HepG2 (cell line): ENCODE results near the gene GJA3. TPM values are rescaled to one million over a fixed set of nuclear protein-coding genes. Genes with fewer than 3 reads are reported as not detected.

Experiments
- ATAC-seq: fragments of 200-7000 bp; cut with Tn5 transposase; 3 replicates; pipeline ENCODE4 v1.9.1; 2020; ENCODE audit warnings: mild to moderate bottlenecking, moderate library complexity
- BruUV-seq: library from RNA; stranded (reverse); fragments of 400-500 nt; replicated peaks from 2 replicates; lab custom pipeline; 2021; lab: Mats Ljungman, UMichigan
- CTCF ChIA-PET: fragments of 300-600 bp; formaldehyde crosslinking; extraction: SDS; loops from one replicate; lab custom pipeline; 2021; ENCODE audit warnings: low total read pairs, inconsistent platforms, low intra/inter-chr PET ratio; lab: Yijun Ruan, JAX
- POLR2A ChIA-PET: fragments of 350-600 bp; sonication (Branson Sonifier 250); formaldehyde crosslinking; loops from one replicate; lab custom pipeline; 2020; ENCODE audit warnings: antibody characterized with exemption, inconsistent platforms; lab: Yijun Ruan, JAX
- DNase-seq: peaks from one replicate; pipeline ENCODE4 v3.0.0-alpha.2; 2015; ENCODE audit warnings: low spot score
- FAIRE-seq: peaks from 3 replicates; lab custom pipeline; 2011; peaks lifted over from hg19 to GRCh38; lab: Jason Lieb, UNC
- H2AFZ ChIP-seq: one replicate; pipeline ENCODE4 v1.6.1; 2011; ENCODE audit warnings: low read length, inconsistent platforms
- H3K27ac ChIP-seq: fragments of 300-600 bp; 3 replicates; pipeline ENCODE4 v1.8.0; 2011; ENCODE audit warnings: mixed run types, mild to moderate bottlenecking, mixed read lengths, low read length, inconsistent platforms; ENCODE audit not compliant: insufficient read depth; ENCODE audit errors: extremely low read length
- H3K27me3 ChIP-seq, 2 experiments: fragments of 200-600 bp in 1 of 2; 2 replicates in 1 of 2; 3 replicates in 1 of 2; pipeline versions ENCODE4 v1.6.0 to v1.8.0; 2011; ENCODE audit warnings: low read length in 2 of 2, mild to moderate bottlenecking in 2 of 2, moderate library complexity in 2 of 2, inconsistent platforms in 1 of 2; ENCODE audit not compliant: insufficient read depth in 2 of 2, control insufficient read depth in 1 of 2
- H3K36me3 ChIP-seq, 2 experiments: fragments of 200-600 bp in 1 of 2; replicated peaks in 1 of 2; 2 replicates in 1 of 2; 3 replicates in 1 of 2; pipeline versions ENCODE4 v1.5.1 to v1.8.0; 2011; ENCODE audit warnings: low read length in 2 of 2, inconsistent platforms in 1 of 2; ENCODE audit not compliant: insufficient read depth in 2 of 2, control insufficient read depth in 1 of 2
- H3K4me1 ChIP-seq: 2 replicates; pipeline ENCODE4 v1.5.1; 2012; ENCODE audit warnings: low read length, inconsistent platforms; ENCODE audit not compliant: insufficient read depth
- H3K4me2 ChIP-seq: 2 replicates; pipeline ENCODE4 v1.6.0; 2011; ENCODE audit warnings: low read depth, low read length, inconsistent platforms
- H3K4me3 ChIP-seq, 3 experiments: fragments of 200-600 bp in 1 of 3; sonication (generic), shearing (Covaris generic) in 1 of 3; replicated peaks in 1 of 3; 2 replicates each; pipeline ENCODE4 v1.5.1; 2011 to 2016; ENCODE audit warnings: low read length in 3 of 3, inconsistent platforms in 2 of 3, low read depth in 2 of 3, mild to moderate bottlenecking in 2 of 3, control low read depth in 1 of 3, mixed read lengths in 1 of 3; ENCODE audit not compliant: insufficient read depth in 1 of 3
- H3K79me2 ChIP-seq: one replicate; pipeline ENCODE4 v1.6.1; 2011; ENCODE audit warnings: low read length, inconsistent platforms; ENCODE audit not compliant: insufficient read depth
- H3K9ac ChIP-seq: 2 replicates; pipeline ENCODE4 v1.6.0; 2011; ENCODE audit warnings: mild to moderate bottlenecking, low read depth, low read length, inconsistent platforms; ENCODE audit not compliant: insufficient read depth
- H3K9me3 ChIP-seq: 2 replicates; pipeline ENCODE4 v1.5.1; 2012; ENCODE audit warnings: mild to moderate bottlenecking, low read length
- H4K20me1 ChIP-seq: 2 replicates; pipeline ENCODE4 v1.6.0; 2011; ENCODE audit warnings: inconsistent platforms, mild to moderate bottlenecking, low read length, moderate library complexity; ENCODE audit not compliant: insufficient read depth
- ETV5 ChIP-seq: IDR thresholded peaks from 2 replicates; pipeline ENCODE4 v1.6.1; 2018; ENCODE audit warnings: missing biosample characterization, missing genetic modification reagents, inconsistent platforms, borderline replicate concordance
- FOXJ3 ChIP-seq: sonication (generic); formaldehyde crosslinking; IDR thresholded peaks from 2 replicates; pipeline ENCODE4 v1.4.0; 2020; ENCODE audit warnings: missing genetic modification reagents, mild to moderate bottlenecking, borderline replicate concordance
- GATAD1 ChIP-seq: IDR thresholded peaks from 2 replicates; pipeline ENCODE4 v1.6.1; 2016; ENCODE audit warnings: missing genetic modification reagents, missing compliant biosample characterization
- HOXA5 ChIP-seq: sonication (generic); formaldehyde crosslinking; IDR thresholded peaks from 2 replicates; pipeline ENCODE4 v1.4.0; 2020; ENCODE audit warnings: missing genetic modification reagents
- PCBP1 ChIP-seq: fragments of 200-400 bp; formaldehyde crosslinking; IDR thresholded peaks from 2 replicates; pipeline ENCODE4 v1.6.1; 2017; ENCODE audit warnings: mild to moderate bottlenecking, low read depth, low read length, borderline replicate concordance
- PRPF4 ChIP-seq: fragments of 200-400 bp; formaldehyde crosslinking; IDR thresholded peaks from 2 replicates; pipeline ENCODE4 v1.6.1; 2016; ENCODE audit warnings: low read length, low read depth; ENCODE audit not compliant: poor library complexity, severe bottlenecking
- SMARCE1 ChIP-seq: fragments of 450-650 bp; IDR thresholded peaks from 2 replicates; pipeline ENCODE4 v1.6.1; 2017; ENCODE audit warnings: borderline replicate concordance
- TAF15 ChIP-seq: fragments of 200-400 bp; formaldehyde crosslinking; IDR thresholded peaks from one replicate; pipeline ENCODE4 v1.6.1; 2018; ENCODE audit warnings: mild to moderate bottlenecking, low read depth, low read length; ENCODE audit not compliant: poor library complexity, severe bottlenecking
- ZFP41 ChIP-seq: sonication (generic); formaldehyde crosslinking; IDR thresholded peaks from 2 replicates; pipeline ENCODE4 v1.4.0; 2020; ENCODE audit warnings: mild to moderate bottlenecking, missing genetic modification reagents, borderline replicate concordance
- ZNF121 ChIP-seq: sonication (generic); formaldehyde crosslinking; IDR thresholded peaks from 2 replicates; pipeline ENCODE4 v1.5.0; 2020; ENCODE audit warnings: mild to moderate bottlenecking, missing genetic modification reagents
- ZNF652 ChIP-seq: IDR thresholded peaks from 2 replicates; pipeline ENCODE4 v1.6.1; 2016; ENCODE audit warnings: low read depth, borderline replicate concordance
- WGBS: methylation state at CpG from one replicate; pipeline ENCODE4 v1.1.6; 2017; ENCODE audit warnings: low lambda C conversion rate; 5-methylcytosine and 5-hydroxymethylcytosine counted together
- in situ Hi-C: cut with HindIII; loops from 2 replicates; pipeline ENCODE4 v1.10.0; 2017; ENCODE audit warnings: low pct_unique_long_range_greater_than_20kb; ENCODE audit not compliant: extremely low pct_ligation_motif_present
- intact Hi-C: fragments of 100-400 bp; cut with micrococcal nuclease; formaldehyde crosslinking; loops from one replicate; pipeline ENCODE4 v1.10.0; 2022; ENCODE audit not compliant: unreplicated experiment
- polyA plus RNA-seq, 8 experiments: library from polyadenylated mRNA; depleted of rRNA in 3 of 8; stranded (reverse) in 7 of 8; unstranded in 1 of 8; fragments of >200 nt; fragmentation: Illumina TruSeq in 4 of 8; extraction: Trizol in 4 of 8; gene quantifications; 2 replicates each; pipeline versions ENCODE4 v1.2.1 to v1.2.3, GENCODE V29; 2011 to 2016; ENCODE audit warnings: low read depth in 4 of 8, missing spikeins in 1 of 8, mixed read lengths in 1 of 8; ENCODE audit not compliant: insufficient read depth in 1 of 8
- total RNA-seq, 5 experiments: library from RNA; depleted of rRNA; stranded (reverse); fragments of >200 nt; fragmentation: Illumina TruSeq; extraction: Trizol; gene quantifications; 2 replicates each; pipeline ENCODE4 v1.2.3, GENCODE V29; 2016; ENCODE audit warnings: low read depth in 1 of 5
- TF ChIP-seq, protein P1 (sequence below), 2 experiments: sonication (generic) in 1 of 2; formaldehyde crosslinking in 1 of 2; IDR thresholded peaks; 2 replicates each; pipeline versions ENCODE4 v1.4.0 to v1.6.1; 2018 to 2020; ENCODE audit warnings: missing genetic modification reagents in 2 of 2, borderline replicate concordance in 1 of 2, low read depth in 1 of 2, mild to moderate bottlenecking in 1 of 2, missing biosample characterization in 1 of 2
- TF ChIP-seq, protein P2 (sequence below): sonication (generic); formaldehyde crosslinking; IDR thresholded peaks from 2 replicates; pipeline ENCODE4 v1.5.1; 2020; ENCODE audit warnings: mild to moderate bottlenecking, moderate library complexity, missing genetic modification reagents
- TF ChIP-seq, protein P3 (sequence below): sonication (generic); formaldehyde crosslinking; IDR thresholded peaks from 2 replicates; pipeline ENCODE4 v1.4.0; 2020; ENCODE audit warnings: missing genetic modification reagents
- TF ChIP-seq, protein P4 (sequence below): fragments of 450-650 bp; IDR thresholded peaks from 2 replicates; pipeline ENCODE4 v1.6.1; 2017; ENCODE audit warnings: mild to moderate bottlenecking

The GJA3 gene
- total and polyA plus RNA-seq, 2 of the 13 experiments (the other 11 are each of a cell fraction or from before 2014, with no cell fraction given): 0.04 TPM

DNA sequence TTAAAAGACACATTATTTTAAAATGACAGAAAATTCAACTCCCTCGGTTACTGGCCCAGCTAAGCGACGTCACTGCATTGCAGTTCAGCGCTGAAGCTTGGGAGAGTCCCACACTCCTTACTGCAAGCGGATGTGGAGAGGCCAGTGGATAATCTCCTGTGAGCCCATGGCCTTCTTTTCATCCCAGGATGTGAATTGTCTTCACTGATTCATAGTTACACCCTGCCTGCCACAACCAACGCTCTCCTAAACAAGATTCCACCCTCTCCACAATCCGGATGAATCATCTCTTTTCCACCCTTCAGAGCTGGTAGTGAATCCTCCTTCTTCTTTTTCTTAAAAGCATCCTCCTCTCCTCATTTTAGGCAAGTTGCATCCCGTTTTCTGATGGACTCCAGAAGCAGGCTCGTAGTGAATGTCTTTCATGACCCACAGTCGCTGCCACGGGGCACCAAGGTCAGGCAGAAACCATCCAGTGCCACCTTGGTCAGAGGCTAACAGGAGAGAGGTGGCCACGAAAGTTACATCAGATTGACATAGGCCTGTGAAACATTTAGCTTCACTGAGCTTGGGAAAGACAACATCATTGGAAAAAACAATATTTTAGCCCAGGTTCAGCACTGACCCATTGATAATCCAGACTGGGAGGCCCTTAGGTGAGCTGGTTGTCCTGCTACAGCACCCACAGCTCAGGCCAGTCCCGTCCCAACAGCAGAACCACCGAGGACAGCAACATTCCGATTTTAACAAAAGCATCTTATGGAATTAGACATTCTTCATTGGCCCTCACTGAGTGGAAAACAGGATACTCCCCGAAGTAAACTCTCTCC, 29.8 kb upstream of the GJA3 start:
- H3K27ac ChIP-seq: no peak overlapping the region
- in situ Hi-C loops (loop anchor here (10.0 kb wide), 1 partner anchor 104 kb away; no protein-coding TSS in a partner anchor), intact Hi-C loops (no loop called here)
- no peaks in the 10 kb centered on the region for H3K9me3 ChIP-seq
- H3K4me1 ChIP-seq: peaks cover 35% of the 10 kb centered on the region
- H3K27me3 ChIP-seq: peaks cover 4 to 65% of the 10 kb centered on the region in 2 experiments
- TF ChIP-seq, protein P1, sequence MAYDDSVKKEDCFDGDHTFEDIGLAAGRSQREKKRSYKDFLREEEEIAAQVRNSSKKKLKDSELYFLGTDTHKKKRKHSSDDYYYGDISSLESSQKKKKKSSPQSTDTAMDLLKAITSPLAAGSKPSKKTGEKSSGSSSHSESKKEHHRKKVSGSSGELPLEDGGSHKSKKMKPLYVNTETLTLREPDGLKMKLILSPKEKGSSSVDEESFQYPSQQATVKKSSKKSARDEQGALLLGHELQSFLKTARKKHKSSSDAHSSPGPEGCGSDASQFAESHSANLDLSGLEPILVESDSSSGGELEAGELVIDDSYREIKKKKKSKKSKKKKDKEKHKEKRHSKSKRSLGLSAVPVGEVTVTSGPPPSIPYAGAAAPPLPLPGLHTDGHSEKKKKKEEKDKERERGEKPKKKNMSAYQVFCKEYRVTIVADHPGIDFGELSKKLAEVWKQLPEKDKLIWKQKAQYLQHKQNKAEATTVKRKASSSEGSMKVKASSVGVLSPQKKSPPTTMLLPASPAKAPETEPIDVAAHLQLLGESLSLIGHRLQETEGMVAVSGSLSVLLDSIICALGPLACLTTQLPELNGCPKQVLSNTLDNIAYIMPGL (CRISPR knock-in tag; IDR thresholded peaks at IDR 0.05; ENCODE audit: borderline replicate concordance in 1 of 2, low read depth in 1 of 2): no peak
- TF ChIP-seq TAF15 (no peak), HOXA5 (CRISPR knock-in tag) (no peak), GATAD1 (CRISPR knock-in tag) (no peak), ZNF652 (CRISPR knock-in tag) (no peak), ZNF121 (CRISPR knock-in tag) (no peak), PCBP1 (no peak), PRPF4 (no peak), ZFP41 (CRISPR knock-in tag) (no peak), SMARCE1 (no peak), FOXJ3 (CRISPR knock-in tag) (no peak), ETV5 (CRISPR knock-in tag) (no peak)
- TF ChIP-seq, protein P2, sequence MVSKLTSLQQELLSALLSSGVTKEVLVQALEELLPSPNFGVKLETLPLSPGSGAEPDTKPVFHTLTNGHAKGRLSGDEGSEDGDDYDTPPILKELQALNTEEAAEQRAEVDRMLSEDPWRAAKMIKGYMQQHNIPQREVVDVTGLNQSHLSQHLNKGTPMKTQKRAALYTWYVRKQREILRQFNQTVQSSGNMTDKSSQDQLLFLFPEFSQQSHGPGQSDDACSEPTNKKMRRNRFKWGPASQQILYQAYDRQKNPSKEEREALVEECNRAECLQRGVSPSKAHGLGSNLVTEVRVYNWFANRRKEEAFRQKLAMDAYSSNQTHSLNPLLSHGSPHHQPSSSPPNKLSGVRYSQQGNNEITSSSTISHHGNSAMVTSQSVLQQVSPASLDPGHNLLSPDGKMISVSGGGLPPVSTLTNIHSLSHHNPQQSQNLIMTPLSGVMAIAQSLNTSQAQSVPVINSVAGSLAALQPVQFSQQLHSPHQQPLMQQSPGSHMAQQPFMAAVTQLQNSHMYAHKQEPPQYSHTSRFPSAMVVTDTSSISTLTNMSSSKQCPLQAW (CRISPR knock-in tag): no peak
- TF ChIP-seq, protein P3, sequence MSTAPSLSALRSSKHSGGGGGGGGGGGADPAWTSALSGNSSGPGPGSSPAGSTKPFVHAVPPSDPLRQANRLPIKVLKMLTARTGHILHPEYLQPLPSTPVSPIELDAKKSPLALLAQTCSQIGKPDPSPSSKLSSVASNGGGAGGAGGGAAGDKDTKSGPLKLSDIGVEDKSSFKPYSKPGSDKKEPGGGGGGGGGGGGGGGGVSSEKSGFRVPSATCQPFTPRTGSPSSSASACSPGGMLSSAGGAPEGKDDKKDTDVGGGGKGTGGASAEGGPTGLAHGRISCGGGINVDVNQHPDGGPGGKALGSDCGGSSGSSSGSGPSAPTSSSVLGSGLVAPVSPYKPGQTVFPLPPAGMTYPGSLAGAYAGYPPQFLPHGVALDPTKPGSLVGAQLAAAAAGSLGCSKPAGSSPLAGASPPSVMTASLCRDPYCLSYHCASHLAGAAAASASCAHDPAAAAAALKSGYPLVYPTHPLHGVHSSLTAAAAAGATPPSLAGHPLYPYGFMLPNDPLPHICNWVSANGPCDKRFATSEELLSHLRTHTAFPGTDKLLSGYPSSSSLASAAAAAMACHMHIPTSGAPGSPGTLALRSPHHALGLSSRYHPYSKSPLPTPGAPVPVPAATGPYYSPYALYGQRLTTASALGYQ (CRISPR knock-in tag): no peak
- TF ChIP-seq, protein P4, sequence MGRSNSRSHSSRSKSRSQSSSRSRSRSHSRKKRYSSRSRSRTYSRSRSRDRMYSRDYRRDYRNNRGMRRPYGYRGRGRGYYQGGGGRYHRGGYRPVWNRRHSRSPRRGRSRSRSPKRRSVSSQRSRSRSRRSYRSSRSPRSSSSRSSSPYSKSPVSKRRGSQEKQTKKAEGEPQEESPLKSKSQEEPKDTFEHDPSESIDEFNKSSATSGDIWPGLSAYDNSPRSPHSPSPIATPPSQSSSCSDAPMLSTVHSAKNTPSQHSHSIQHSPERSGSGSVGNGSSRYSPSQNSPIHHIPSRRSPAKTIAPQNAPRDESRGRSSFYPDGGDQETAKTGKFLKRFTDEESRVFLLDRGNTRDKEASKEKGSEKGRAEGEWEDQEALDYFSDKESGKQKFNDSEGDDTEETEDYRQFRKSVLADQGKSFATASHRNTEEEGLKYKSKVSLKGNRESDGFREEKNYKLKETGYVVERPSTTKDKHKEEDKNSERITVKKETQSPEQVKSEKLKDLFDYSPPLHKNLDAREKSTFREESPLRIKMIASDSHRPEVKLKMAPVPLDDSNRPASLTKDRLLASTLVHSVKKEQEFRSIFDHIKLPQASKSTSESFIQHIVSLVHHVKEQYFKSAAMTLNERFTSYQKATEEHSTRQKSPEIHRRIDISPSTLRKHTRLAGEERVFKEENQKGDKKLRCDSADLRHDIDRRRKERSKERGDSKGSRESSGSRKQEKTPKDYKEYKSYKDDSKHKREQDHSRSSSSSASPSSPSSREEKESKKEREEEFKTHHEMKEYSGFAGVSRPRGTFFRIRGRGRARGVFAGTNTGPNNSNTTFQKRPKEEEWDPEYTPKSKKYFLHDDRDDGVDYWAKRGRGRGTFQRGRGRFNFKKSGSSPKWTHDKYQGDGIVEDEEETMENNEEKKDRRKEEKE: no peak
- FAIRE-seq (no peak), ATAC-seq (no peak), DNase-seq (no peak)
- POLR2A ChIA-PET: no interaction called here
- no peak overlapping the region for H3K4me3 ChIP-seq
- peak overlapping the region; percentile 60; the same call in 1 of the 2 replicates for H3K4me2 ChIP-seq
- no peaks in the 10 kb centered on the region for H3K79me2 ChIP-seq
- no peak overlapping the region for H3K9ac ChIP-seq
- 56% methylated on average over 14 of the region's 16 CpGs for WGBS
- no peaks in the 10 kb centered on the region for H3K36me3 ChIP-seq
- CTCF ChIA-PET: no interaction called here
- no peak overlapping the region for H2AFZ ChIP-seq
- no TSS peak for BruUV-seq
- H4K20me1 ChIP-seq: no peaks in the 10 kb centered on the region
